ENCODE measurements around the gene BIN1.

DNA sequence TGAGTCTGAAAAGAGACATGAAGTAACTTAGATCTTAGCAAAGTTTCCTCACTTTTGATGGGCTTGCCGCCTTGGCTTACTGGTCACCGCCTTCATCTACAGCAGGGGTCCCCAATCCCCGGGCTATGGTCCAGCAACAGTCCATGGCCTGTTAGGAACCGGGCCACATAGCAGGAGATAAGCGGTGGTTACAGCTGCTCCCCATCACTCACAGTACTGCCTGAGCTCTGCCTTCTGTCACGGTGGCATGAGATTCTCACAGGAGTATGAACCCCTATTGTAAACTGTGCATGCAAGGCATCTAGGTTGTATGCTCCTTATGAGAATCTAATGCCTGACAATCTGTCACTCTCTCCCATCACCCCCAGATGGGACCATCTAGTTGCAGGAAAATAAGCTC is 72.9 kb downstream of the BIN1 start:
- TF ChIP-seq, protein P1, sequence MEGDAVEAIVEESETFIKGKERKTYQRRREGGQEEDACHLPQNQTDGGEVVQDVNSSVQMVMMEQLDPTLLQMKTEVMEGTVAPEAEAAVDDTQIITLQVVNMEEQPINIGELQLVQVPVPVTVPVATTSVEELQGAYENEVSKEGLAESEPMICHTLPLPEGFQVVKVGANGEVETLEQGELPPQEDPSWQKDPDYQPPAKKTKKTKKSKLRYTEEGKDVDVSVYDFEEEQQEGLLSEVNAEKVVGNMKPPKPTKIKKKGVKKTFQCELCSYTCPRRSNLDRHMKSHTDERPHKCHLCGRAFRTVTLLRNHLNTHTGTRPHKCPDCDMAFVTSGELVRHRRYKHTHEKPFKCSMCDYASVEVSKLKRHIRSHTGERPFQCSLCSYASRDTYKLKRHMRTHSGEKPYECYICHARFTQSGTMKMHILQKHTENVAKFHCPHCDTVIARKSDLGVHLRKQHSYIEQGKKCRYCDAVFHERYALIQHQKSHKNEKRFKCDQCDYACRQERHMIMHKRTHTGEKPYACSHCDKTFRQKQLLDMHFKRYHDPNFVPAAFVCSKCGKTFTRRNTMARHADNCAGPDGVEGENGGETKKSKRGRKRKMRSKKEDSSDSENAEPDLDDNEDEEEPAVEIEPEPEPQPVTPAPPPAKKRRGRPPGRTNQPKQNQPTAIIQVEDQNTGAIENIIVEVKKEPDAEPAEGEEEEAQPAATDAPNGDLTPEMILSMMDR (IDR thresholded peaks at IDR 0.05), result no peak
- TF ChIP-seq POLR2A (IDR thresholded peaks at IDR 0.05) (no peak), POLR2AphosphoS5 (IDR thresholded peaks at IDR 0.05) (no peak)

All from gastroesophageal sphincter (tissue), 3 donors.